PC-9 (cell line): ENCODE results near the gene SPTA1. TPM values are rescaled to one million over a fixed set of nuclear protein-coding genes. Genes with fewer than 3 reads are reported as not detected.

Experiments
- BruUV-seq: library from RNA; stranded (reverse); fragments of 400-500 nt; replicated peaks from 2 replicates; lab custom pipeline; 2021; lab: Mats Ljungman, UMichigan
- CTCF ChIA-PET: fragments of 300-600 bp; sonication (Branson Sonifier 250); formaldehyde crosslinking; loops from one replicate; lab custom pipeline; 2022; ENCODE audit warnings: antibody characterized with exemption; lab: Charles Lee
- POLR2A ChIA-PET: fragments of 300-600 bp; sonication (Branson Sonifier 250); formaldehyde crosslinking; loops from one replicate; lab custom pipeline; 2022; ENCODE audit warnings: antibody characterized with exemption; ENCODE audit not compliant: unreplicated experiment; lab: Charles Lee
- DNase-seq, 2 experiments: peaks; one replicate each; pipeline versions ENCODE4 v3.0.0 to v3.0.0-alpha.2; 2015 to 2022; ENCODE audit warnings: mixed read lengths in 1 of 2
- H2AFZ ChIP-seq: fragments of 200-600 bp; sonication (generic); 2 replicates; pipeline ENCODE4 v1.8.1; 2017; ENCODE audit warnings: antibody characterized with exemption
- H3F3A ChIP-seq: fragments of 200-600 bp; sonication (generic); 2 replicates; pipeline ENCODE4 v1.8.1; 2017; ENCODE audit warnings: antibody characterized with exemption, mild to moderate bottlenecking, low read depth; ENCODE audit not compliant: insufficient read depth
- H3K27ac ChIP-seq: fragments of 200-600 bp; sonication (generic); 2 replicates; pipeline ENCODE4 v1.6.1; 2016; ENCODE audit warnings: mixed run types
- H3K27me3 ChIP-seq: fragments of 200-600 bp; sonication (generic); 2 replicates; pipeline ENCODE4 v1.6.1; 2016; ENCODE audit warnings: low read depth, mixed run types; ENCODE audit not compliant: insufficient read depth
- H3K36me3 ChIP-seq: fragments of 200-600 bp; sonication (generic); 2 replicates; pipeline ENCODE4 v1.6.1; 2016; ENCODE audit warnings: low read depth, mixed run types
- H3K4me1 ChIP-seq: fragments of 200-600 bp; sonication (generic); replicated peaks from 2 replicates; pipeline ENCODE4 v1.6.1; 2016; ENCODE audit warnings: mixed run types; ENCODE audit not compliant: insufficient read depth
- H3K4me2 ChIP-seq: fragments of 200-600 bp; sonication (generic); 2 replicates; pipeline ENCODE4 v1.6.1; 2017; ENCODE audit warnings: mixed run types
- H3K4me3 ChIP-seq: fragments of 200-600 bp; sonication (generic); 2 replicates; pipeline ENCODE4 v1.6.1; 2016; ENCODE audit warnings: mixed run types
- H3K79me2 ChIP-seq: fragments of 200-600 bp; sonication (generic); 2 replicates; pipeline ENCODE4 v1.6.1; 2017; ENCODE audit warnings: low read depth, mixed run types
- H3K9me2 ChIP-seq: fragments of 200-600 bp; sonication (generic); 2 replicates; pipeline ENCODE4 v1.8.1; 2017; ENCODE audit warnings: mild to moderate bottlenecking; ENCODE audit not compliant: insufficient read depth
- H3K9me3 ChIP-seq: fragments of 200-600 bp; sonication (generic); 2 replicates; pipeline ENCODE4 v1.8.1; 2016; ENCODE audit warnings: low read depth; ENCODE audit not compliant: insufficient read depth
- H4K20me1 ChIP-seq: fragments of 200-600 bp; sonication (generic); 2 replicates; pipeline ENCODE4 v1.8.1; 2017; ENCODE audit not compliant: insufficient read depth
- EZH2 ChIP-seq: fragments of 200-600 bp; sonication (generic); IDR thresholded peaks from 2 replicates; pipeline ENCODE4 v1.8.0; 2017; ENCODE audit warnings: antibody characterized with exemption, low read depth
- intact Hi-C: fragments of 100-400 bp; cut with micrococcal nuclease; formaldehyde crosslinking; loops from one replicate; pipeline ENCODE4 v1.10.0; 2022; ENCODE audit not compliant: unreplicated experiment
- total RNA-seq: library from RNA; stranded (reverse); gene quantifications from 2 replicates; pipeline ENCODE4 v1.2.3, GENCODE V29; 2021
- TF ChIP-seq, protein P1 (sequence below): fragments of 200-600 bp; sonication (generic); conservative IDR thresholded peaks from 2 replicates; pipeline ENCODE4 v1.6.1; 2017; ENCODE audit warnings: mixed run types, antibody characterized with exemption, mild to moderate bottlenecking, moderate library complexity

SPTA1 gene
- total RNA-seq, 1 experiment from 2014 or later = not detected

DNA sequence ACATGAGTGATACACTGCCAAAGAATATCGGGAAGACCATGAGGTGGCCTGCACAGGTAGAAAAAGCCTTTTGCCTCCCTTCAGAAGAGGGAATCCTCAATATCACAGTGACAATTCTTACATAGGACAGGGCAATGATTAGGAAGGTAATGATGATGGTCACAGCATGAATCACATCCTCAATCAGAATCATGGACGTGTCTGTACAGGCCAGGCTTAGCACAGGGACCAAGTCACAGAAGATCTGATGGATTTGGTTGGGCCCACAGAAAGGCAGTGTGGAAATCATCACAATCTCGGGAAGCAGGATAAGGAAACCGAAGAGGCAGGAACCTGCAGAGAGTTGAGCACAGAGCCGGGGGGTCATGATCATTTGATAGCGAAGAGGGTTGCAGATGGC, 30.8 kb upstream of the SPTA1 start:
- Histone ChIP-seq H3K27me3 (no peaks in the 10 kb centered on the region), H3K79me2 (no peaks in the 10 kb centered on the region), H3K4me1 (no peaks in the 10 kb centered on the region), H3K27ac (no peak overlapping the region), H2AFZ (no peak overlapping the region), H3K9me2 (no peaks in the 10 kb centered on the region), H3K4me3 (no peak overlapping the region), H3K4me2 (no peak overlapping the region), H3F3A (no peaks in the 10 kb centered on the region), H3K36me3 (no peaks in the 10 kb centered on the region), H3K9me3 (no peaks in the 10 kb centered on the region), H4K20me1 (no peaks in the 10 kb centered on the region)
- CTCF ChIA-PET = no interaction called here
- TF ChIP-seq, protein P1, sequence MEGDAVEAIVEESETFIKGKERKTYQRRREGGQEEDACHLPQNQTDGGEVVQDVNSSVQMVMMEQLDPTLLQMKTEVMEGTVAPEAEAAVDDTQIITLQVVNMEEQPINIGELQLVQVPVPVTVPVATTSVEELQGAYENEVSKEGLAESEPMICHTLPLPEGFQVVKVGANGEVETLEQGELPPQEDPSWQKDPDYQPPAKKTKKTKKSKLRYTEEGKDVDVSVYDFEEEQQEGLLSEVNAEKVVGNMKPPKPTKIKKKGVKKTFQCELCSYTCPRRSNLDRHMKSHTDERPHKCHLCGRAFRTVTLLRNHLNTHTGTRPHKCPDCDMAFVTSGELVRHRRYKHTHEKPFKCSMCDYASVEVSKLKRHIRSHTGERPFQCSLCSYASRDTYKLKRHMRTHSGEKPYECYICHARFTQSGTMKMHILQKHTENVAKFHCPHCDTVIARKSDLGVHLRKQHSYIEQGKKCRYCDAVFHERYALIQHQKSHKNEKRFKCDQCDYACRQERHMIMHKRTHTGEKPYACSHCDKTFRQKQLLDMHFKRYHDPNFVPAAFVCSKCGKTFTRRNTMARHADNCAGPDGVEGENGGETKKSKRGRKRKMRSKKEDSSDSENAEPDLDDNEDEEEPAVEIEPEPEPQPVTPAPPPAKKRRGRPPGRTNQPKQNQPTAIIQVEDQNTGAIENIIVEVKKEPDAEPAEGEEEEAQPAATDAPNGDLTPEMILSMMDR = no peak
- BruUV-seq = no TSS peak
- intact Hi-C loops = no loop called here
- no peak for DNase-seq
- POLR2A ChIA-PET = no interaction called here

GRCh38 chr1:158716335-158716734, 29.8 kb upstream of the SPTA1 start:
- intact Hi-C loops = no loop called here
- no TSS peak for BruUV-seq
- Histone ChIP-seq H3K9me3 (no peaks in the 10 kb centered on the region), H3K27me3 (no peaks in the 10 kb centered on the region), H2AFZ (no peak overlapping the region), H3K9me2 (no peaks in the 10 kb centered on the region), H3K36me3 (no peaks in the 10 kb centered on the region), H3K4me2 (no peak overlapping the region), H3K27ac (no peak overlapping the region), H3K4me3 (no peak overlapping the region), H3K79me2 (no peaks in the 10 kb centered on the region), H4K20me1 (no peaks in the 10 kb centered on the region), H3K4me1 (no peaks in the 10 kb centered on the region), H3F3A (no peaks in the 10 kb centered on the region)
- DNase-seq = no peak
- no peak for TF ChIP-seq EZH2
- TF ChIP-seq, protein P1 = no peak
- POLR2A ChIA-PET = no interaction called here
- CTCF ChIA-PET = no interaction called here

DNA sequence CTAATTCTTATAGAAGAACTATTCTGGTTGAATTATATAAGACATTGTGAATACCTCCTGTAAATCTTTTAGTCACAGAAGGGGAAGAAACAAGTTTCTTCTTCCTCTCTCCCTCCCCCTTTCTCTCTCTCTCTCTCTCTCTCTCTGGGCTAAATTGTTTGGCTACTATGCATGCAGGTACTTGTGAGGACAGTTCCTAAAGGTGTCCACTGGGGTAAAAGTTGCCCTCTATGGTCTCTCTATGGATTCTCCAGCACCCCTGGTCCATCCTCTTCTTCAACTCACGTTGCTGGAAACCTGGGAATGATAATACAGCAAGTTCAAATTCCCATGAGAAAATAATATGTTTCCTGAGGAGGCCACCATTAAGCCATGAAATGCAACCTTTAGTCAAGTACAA, 28.2 kb upstream of the SPTA1 start:
- no peaks in the 10 kb centered on the region for H3K4me1 ChIP-seq
- H4K20me1 ChIP-seq = no peaks in the 10 kb centered on the region
- no peak overlapping the region for H3K4me3 ChIP-seq
- DNase-seq = no peak
- H3K79me2 ChIP-seq = no peaks in the 10 kb centered on the region
- no peaks in the 10 kb centered on the region for H3F3A ChIP-seq
- H3K4me2 ChIP-seq = no peak overlapping the region
- H3K9me2 ChIP-seq = no peaks in the 10 kb centered on the region
- no peaks in the 10 kb centered on the region for H3K36me3 ChIP-seq
- no TSS peak for BruUV-seq
- POLR2A ChIA-PET = no interaction called here
- no peak overlapping the region for H2AFZ ChIP-seq
- H3K27me3 ChIP-seq = no peaks in the 10 kb centered on the region
- no peak overlapping the region for H3K27ac ChIP-seq
- intact Hi-C loops = no loop called here
- no peaks in the 10 kb centered on the region for H3K9me3 ChIP-seq
- no peak for TF ChIP-seq EZH2
- TF ChIP-seq, protein P1 = no peak
- CTCF ChIA-PET = no interaction called here
